Uterus (tissue), 2 donors: ENCODE results near the gene CFAP97D2.

Source experiments
- CTCF ChIP-seq, 4 experiments: fragments of 200-600 bp in 2 of 4; fragments of 450-650 bp in 2 of 4; sonication (generic) in 2 of 4; IDR thresholded peaks; one replicate each; pipeline ENCODE4 v1.5.1; 2016 to 2019; ENCODE audit warnings: antibody characterized with exemption in 4 of 4, mild to moderate bottlenecking in 2 of 4, moderate library complexity in 1 of 4
- POLR2A ChIP-seq, 2 donors: fragments of 450-650 bp; IDR thresholded peaks; one replicate each; pipeline ENCODE4 v1.6.1; 2016; ENCODE audit warnings: antibody characterized with exemption in 2 of 2, mild to moderate bottlenecking in 1 of 2, moderate library complexity in 1 of 2

GRCh38 chr13:114161644-114162532, 17.2 kb upstream of the CFAP97D2 start:
- no peak for TF ChIP-seq CTCF (IDR thresholded peaks at IDR 0.05)
- TF ChIP-seq POLR2A (IDR thresholded peaks at IDR 0.05): no peak
